Effector memory CD8-positive, alpha-beta T cell (primary cell): Measurements from ENCODE around the gene ZDHHC24.

Source experiments
- ATAC-seq: fragments of 150-1000 bp; cut with Tn5 transposase; replicated peaks from 2 replicates; pipeline ENCODE4 v1.10.0; 2021; ENCODE audit warnings: mild to moderate bottlenecking, moderate library complexity
- DNase-seq, 3 experiments: peaks; one replicate each; pipeline ENCODE4 v3.0.0; 2021
- H3K27ac Mint-ChIP-seq, 2 donors: one replicate each; pipeline ENCODE4 v1.8.0; 2022; ENCODE audit warnings: mild to moderate bottlenecking in 2 of 2, mixed read lengths in 2 of 2, moderate library complexity in 2 of 2
- H3K27me3 Mint-ChIP-seq, 2 donors: one replicate each; pipeline ENCODE4 v1.8.0; 2022; ENCODE audit warnings: mixed read lengths in 2 of 2
- H3K36me3 Mint-ChIP-seq: one replicate; pipeline ENCODE4 v1.8.0; 2022; ENCODE audit warnings: mild to moderate bottlenecking, moderate library complexity, mixed read lengths; ENCODE audit not compliant: insufficient read depth
- H3K4me1 Mint-ChIP-seq, 2 donors: one replicate each; pipeline ENCODE4 v1.8.0; 2022; ENCODE audit warnings: low read depth in 2 of 2, mixed read lengths in 2 of 2
- H3K4me3 Mint-ChIP-seq, 2 donors: one replicate each; pipeline ENCODE4 v1.8.0; 2022; ENCODE audit warnings: mild to moderate bottlenecking in 2 of 2, mixed read lengths in 2 of 2, moderate library complexity in 2 of 2
- H3K9me3 Mint-ChIP-seq, 2 donors: one replicate each; pipeline ENCODE4 v1.8.0; 2022; ENCODE audit warnings: mixed read lengths in 2 of 2

The ZDHHC24 gene

DNA sequence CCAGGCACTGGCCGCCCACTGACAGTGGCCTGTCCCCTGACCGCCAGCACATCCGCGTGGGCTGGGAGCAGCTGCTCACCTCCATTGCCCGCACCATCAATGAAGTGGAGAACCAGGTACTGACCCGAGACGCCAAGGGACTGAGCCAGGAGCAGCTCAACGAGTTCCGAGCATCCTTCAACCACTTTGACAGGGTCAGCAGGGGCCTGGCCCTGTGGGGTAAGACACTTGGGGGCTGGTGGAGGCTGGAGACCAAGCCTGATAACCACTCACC lies 16.1 kb upstream of the ZDHHC24 start:
- H3K27me3 Mint-ChIP-seq, result peaks cover 0 to 9% of the 10 kb centered on the region in 2 donors
- no peak overlapping the region for H3K4me3 Mint-ChIP-seq
- H3K27ac Mint-ChIP-seq, result no peak overlapping the region
- DNase-seq (no peak), ATAC-seq (no peak)
- H3K36me3 Mint-ChIP-seq, result no peaks in the 10 kb centered on the region
- H3K9me3 Mint-ChIP-seq, result no peaks in the 10 kb centered on the region
- H3K4me1 Mint-ChIP-seq, result peaks cover 0 to 1% of the 10 kb centered on the region in 2 donors

DNA sequence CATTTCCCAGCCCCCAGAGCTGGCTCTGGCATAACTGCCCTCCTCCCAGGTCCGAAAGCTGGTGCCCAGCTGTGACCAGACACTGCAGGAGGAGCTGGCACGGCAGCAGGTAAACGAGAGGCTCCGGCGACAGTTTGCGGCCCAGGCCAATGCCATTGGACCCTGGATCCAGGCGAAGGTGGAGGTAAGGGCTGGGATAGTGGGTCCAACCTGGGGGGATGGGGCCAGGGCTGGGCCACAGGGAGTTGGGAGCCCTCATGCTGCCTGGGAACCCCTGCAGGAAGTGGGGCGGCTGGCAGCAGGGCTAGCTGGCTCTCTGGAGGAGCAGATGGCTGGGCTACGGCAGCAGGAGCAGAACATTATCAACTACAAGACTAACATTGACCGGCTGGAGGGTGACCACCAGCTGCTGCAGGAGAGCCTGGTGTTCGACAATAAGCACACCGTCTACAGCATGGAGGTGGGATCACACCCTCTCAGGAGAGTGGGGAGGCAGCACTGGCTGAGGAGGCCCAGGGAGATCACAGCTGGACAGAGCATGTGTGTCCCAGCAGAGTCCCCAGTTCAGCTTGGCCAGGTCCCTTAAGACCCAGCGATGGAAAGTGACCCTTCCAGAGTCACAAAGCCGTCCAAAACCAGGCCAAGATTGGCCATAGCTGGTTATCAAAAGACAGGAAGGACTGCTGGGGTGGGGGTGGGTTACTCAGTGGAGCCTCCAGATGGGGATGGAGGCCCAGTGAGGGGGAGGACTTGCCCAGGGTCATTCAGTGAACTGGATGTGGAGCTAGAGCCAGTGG lies 15.5 kb upstream of the ZDHHC24 start:
- no peak overlapping the region for H3K27ac Mint-ChIP-seq
- ATAC-seq, result no peak
- H3K4me1 Mint-ChIP-seq, result no peaks in the 10 kb centered on the region
- no peak for DNase-seq
- H3K9me3 Mint-ChIP-seq, result no peaks in the 10 kb centered on the region
- peaks cover 0 to 7% of the 10 kb centered on the region in 2 donors for H3K27me3 Mint-ChIP-seq
- no peak overlapping the region for H3K4me3 Mint-ChIP-seq
- peaks cover 2% of the 10 kb centered on the region for H3K36me3 Mint-ChIP-seq

DNA sequence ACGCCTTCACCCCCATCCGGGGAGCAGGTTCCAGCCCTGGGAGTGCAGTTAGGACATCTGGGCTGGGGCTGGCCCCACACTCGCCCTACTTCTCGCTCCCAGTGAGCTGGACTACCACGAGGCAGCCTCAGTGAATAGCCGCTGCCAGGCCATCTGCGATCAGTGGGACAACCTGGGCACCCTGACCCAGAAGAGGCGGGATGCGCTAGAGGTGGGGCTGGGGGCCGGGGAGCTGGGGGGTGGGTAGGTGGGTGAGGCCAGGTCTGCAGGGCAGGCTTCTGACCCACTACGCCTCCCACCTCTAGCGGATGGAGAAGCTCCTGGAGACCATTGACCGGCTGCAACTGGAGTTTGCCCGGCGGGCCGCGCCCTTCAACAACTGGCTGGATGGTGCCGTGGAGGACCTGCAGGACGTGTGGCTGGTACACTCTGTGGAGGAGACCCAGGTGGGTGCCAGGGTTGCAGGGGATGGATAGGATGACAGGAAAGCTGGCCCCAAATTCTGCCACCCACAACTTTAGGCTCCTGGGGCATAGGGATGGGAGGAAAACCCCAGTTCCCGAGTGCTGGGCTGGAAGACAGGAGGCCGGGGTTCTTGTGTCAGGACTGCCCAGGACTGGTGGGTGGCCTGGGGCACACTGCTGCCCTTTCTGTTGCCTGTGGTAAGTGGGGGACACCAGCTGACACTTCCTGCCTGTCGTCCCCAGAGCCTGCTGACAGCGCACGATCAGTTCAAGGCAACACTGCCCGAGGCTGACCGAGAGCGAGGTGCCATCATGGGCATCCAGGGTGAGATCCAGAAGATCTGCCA lies 14.2 kb upstream of the ZDHHC24 start:
- Mint-ChIP-seq H3K9me3 (no peaks in the 10 kb centered on the region), H3K27ac (no peak overlapping the region), H3K4me3 (no peak overlapping the region), H3K27me3 (peaks cover 0 to 7% of the 10 kb centered on the region in 2 donors), H3K36me3 (peaks cover 4% of the 10 kb centered on the region), H3K4me1 (no peaks in the 10 kb centered on the region)
- DNase-seq, result no peak
- ATAC-seq, result no peak

DNA sequence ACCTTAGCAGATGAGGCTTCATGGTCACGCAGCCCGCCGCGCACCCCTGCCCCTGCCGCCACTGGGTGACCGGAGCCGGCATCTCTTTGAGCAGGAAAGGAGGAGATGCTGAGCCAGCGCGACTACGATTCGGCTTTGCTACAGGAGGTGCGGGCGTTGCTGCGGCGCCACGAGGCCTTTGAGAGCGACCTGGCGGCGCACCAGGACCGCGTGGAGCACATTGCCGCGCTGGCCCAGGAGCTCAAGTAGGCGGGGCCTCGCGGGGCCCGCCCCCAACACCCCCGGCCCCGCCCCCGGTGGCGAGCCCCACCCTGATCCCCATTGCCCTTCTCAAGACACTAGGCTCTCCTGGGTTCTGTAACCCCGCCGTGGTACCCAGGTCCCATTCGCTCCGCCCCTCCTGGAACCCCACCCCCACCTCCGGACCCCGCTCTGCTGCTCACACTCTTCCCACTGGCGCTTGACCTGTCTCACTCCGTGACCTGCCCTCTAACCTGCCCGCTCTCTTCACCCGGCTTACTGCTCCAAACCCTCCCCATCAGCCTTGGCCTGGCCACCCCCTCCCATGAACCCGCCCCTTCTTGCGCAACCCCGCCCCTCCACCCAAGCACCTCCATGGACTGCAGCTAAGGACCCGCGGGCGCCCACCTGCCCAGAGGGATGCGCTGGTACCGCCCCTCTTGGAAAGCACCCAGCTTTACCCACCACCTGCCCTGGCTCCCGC lies 13.5 kb upstream of the ZDHHC24 start:
- ATAC-seq, result peak; percentile 80
- peaks cover 4% of the 10 kb centered on the region for H3K36me3 Mint-ChIP-seq
- DNase-seq, result no peak
- H3K9me3 Mint-ChIP-seq, result no peaks in the 10 kb centered on the region
- H3K27me3 Mint-ChIP-seq, result peaks cover 0 to 7% of the 10 kb centered on the region in 2 donors
- peak overlapping the region in 1 of 2 donors; percentile 42 for H3K4me3 Mint-ChIP-seq
- no peak overlapping the region for H3K27ac Mint-ChIP-seq
- H3K4me1 Mint-ChIP-seq, result no peaks in the 10 kb centered on the region

DNA sequence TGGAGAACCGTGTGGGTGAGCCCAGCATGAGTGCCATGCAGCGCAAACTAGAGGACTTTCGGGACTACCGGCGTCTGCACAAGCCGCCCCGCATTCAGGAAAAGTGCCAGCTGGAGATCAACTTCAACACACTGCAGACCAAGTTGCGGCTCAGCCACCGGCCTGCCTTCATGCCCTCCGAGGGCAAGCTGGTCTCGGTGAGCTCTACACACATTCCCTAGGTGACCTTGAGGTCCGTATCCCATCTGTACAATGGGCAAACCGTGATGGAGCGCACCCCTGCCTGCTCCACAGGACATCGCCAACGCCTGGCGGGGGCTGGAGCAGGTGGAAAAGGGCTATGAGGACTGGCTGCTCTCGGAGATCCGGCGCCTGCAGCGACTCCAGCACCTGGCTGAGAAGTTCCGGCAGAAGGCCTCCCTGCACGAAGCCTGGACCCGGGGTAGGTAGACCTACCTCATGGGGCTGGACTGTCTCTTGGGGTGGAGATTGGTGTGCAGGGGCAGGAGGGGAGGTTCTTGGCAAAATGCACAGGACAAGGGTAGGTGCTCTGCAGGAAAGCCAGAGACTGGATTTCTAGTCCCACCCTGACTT lies 12.0 kb upstream of the ZDHHC24 start:
- Mint-ChIP-seq H3K27ac (no peak overlapping the region), H3K9me3 (no peaks in the 10 kb centered on the region), H3K36me3 (peaks cover 4% of the 10 kb centered on the region), H3K27me3 (peaks cover 0 to 7% of the 10 kb centered on the region in 2 donors), H3K4me1 (no peaks in the 10 kb centered on the region), H3K4me3 (no peak overlapping the region)
- no peak for ATAC-seq
- no peak for DNase-seq

DNA sequence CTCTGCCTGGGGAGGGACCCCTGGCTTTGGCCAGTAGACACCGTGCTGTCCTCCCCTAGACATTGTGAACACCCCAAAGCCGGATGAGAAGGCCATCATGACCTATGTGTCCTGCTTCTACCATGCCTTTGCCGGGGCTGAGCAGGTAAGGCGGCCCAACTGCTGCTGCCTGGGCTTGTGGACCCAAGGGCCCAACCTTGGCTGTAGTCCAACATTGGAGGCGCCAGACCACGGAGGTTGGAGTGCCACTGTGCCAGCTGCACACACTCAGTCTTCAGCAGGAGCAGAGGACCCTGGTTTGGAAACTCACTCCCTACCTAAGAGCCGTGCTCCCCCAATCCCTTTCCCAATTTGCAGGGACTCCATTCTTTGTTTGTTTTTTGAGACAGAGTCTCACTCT lies 10.2 kb upstream of the ZDHHC24 start:
- H3K36me3 Mint-ChIP-seq, result peaks cover 4% of the 10 kb centered on the region
- ATAC-seq, result no peak
- no peak for DNase-seq
- no peaks in the 10 kb centered on the region for H3K4me1 Mint-ChIP-seq
- no peak overlapping the region for H3K4me3 Mint-ChIP-seq
- H3K27me3 Mint-ChIP-seq, result peaks cover 0 to 7% of the 10 kb centered on the region in 2 donors
- no peaks in the 10 kb centered on the region for H3K9me3 Mint-ChIP-seq
- no peak overlapping the region for H3K27ac Mint-ChIP-seq

DNA sequence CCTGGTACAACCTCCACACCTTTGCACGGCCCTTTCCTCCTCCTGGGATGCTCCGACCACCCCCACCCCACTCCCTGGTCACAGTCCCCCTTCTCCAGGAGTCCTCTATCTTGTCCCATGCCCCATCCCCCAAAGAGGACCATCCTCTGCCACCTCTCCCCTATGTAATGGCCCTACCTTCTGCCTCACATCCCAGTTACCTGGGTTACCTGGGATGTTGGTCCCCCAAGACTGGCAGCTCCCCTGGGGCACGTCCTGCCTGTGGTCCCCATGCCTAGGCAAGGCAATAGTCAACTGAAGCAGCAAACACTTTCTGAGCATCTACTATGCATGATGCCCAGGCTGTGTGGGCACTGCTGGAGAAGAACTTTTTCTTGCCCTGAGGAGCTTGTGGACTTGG lies 9.6 kb upstream of the ZDHHC24 start:
- Mint-ChIP-seq H3K27ac (no peak overlapping the region), H3K4me3 (no peak overlapping the region), H3K4me1 (no peaks in the 10 kb centered on the region), H3K36me3 (peaks cover 4% of the 10 kb centered on the region), H3K27me3 (peaks cover 0 to 7% of the 10 kb centered on the region in 2 donors), H3K9me3 (no peaks in the 10 kb centered on the region)
- no peak for ATAC-seq
- no peak for DNase-seq

DNA sequence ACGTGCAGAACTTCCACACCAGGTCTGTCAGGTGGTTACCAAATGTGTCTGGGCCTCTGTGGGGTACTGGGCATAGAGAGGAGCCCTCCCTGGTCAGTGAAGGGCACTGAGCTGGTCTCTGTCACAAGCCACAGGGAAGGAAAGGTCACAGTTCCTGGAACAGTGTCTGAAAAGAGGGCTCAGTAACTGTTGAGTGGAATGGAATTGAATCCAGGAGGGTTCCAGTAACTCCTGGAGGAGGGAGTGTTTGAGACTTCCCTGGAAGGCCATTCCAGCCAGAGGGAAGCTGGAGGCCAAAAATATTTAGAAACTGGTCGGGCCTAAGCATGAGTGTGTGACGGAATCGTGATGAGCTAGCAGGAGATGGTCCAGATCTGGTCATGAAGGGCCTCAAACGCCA lies 8.8 kb upstream of the ZDHHC24 start:
- H3K27me3 Mint-ChIP-seq, result peaks cover 0 to 7% of the 10 kb centered on the region in 2 donors
- H3K27ac Mint-ChIP-seq, result no peak overlapping the region
- DNase-seq, result no peak
- no peaks in the 10 kb centered on the region for H3K9me3 Mint-ChIP-seq
- no peaks in the 10 kb centered on the region for H3K4me1 Mint-ChIP-seq
- H3K4me3 Mint-ChIP-seq, result no peak overlapping the region
- H3K36me3 Mint-ChIP-seq, result peaks cover 4% of the 10 kb centered on the region
- ATAC-seq, result no peak

DNA sequence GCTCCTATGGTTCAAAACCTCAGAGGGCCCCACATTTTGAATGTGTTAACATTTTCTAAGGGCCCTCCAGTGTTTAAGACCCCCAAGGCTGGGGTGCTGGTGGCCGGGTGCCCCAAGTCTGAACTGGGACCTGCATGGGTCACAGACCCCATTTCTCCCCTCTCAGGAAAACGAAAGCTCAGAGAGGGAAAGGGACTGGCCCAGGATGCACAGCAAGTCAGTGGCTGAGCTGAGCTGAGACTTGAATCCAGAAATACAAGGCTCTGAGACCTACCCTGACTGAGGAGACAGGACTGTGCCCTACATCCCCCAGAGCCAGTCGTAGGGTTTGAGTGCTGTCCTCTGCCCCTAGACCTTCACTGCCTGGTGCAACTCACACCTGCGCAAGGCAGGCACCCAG lies 5.0 kb upstream of the ZDHHC24 start:
- Mint-ChIP-seq H3K4me3 (no peak overlapping the region), H3K9me3 (no peaks in the 10 kb centered on the region), H3K27me3 (no peaks in the 10 kb centered on the region), H3K36me3 (no peaks in the 10 kb centered on the region), H3K4me1 (peaks cover 3 to 6% of the 10 kb centered on the region in 2 donors), H3K27ac (no peak overlapping the region)
- ATAC-seq, result no peak
- no peak for DNase-seq

DNA sequence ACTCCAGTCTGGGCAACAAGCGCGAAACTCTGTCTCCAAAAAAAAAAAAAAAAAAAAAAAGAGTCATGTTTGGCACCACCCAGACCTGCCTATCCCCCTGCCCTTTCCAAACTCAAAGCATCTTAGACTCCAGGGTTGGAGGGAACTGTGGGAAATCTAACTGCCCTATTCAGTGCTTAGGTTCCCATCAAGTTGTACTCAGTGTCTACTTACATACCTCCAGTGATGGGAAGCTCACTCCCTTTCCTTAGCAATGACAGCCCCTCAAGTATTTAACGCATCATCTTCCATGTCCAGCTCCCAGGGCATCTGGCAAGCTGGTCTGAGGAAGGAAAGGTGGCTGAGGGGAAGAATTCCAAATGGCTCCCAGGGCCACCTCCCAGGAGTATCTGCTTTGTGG lies 3.8 kb upstream of the ZDHHC24 start:
- Mint-ChIP-seq H3K27me3 (no peaks in the 10 kb centered on the region), H3K27ac (no peak overlapping the region), H3K4me1 (peaks cover 6 to 11% of the 10 kb centered on the region in 2 donors), H3K36me3 (no peaks in the 10 kb centered on the region), H3K9me3 (no peaks in the 10 kb centered on the region), H3K4me3 (no peak overlapping the region)
- ATAC-seq (no peak), DNase-seq (no peak)

DNA sequence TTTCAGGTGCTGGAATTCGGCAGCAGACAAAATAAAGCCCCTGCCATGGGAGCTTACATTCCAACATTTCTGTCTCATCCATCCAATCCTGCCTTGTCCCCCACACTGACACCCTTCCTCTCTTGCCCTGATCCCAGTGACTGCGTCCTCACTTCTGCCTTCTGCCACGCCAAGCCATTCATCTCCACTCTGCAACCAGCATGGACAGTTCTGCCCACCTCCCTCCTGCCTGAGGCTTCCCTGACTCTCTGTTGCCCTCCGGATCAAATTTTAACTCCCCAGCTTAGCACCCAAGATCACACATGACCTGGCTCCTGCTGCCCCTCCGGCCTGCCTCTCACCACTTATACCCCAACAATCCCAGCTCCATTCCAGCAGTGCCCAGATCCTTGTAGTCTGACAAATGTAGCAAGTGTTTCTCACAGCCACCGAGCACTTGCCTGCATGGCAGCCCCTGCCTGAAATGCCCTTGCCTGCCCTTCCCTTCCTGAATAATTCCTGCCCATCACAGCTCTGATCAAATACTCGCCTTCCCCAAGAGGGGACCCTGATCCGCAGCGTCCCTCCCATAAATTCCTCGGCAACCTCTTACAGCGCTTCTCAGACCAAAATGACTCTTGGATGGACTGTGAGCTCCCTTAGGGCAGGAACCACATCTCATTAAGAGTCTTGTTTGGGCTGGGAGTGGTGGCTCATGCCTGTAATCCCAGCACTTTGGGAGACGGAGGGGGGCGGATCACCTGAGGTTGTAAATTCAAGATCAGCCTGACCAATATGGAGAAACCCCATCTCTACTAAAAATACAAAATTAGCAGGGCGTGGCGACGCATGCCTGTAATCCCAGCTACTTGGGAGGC lies 3.2 kb upstream of the ZDHHC24 start:
- ATAC-seq (no peak), DNase-seq (no peak)
- H3K4me1 Mint-ChIP-seq, result peaks cover 11 to 16% of the 10 kb centered on the region in 2 donors
- no peak overlapping the region for H3K4me3 Mint-ChIP-seq
- peak overlapping the region in 1 of 2 donors; percentile 35 for H3K27ac Mint-ChIP-seq
- no peaks in the 10 kb centered on the region for H3K36me3 Mint-ChIP-seq
- H3K9me3 Mint-ChIP-seq, result no peaks in the 10 kb centered on the region
- H3K27me3 Mint-ChIP-seq, result no peaks in the 10 kb centered on the region

DNA sequence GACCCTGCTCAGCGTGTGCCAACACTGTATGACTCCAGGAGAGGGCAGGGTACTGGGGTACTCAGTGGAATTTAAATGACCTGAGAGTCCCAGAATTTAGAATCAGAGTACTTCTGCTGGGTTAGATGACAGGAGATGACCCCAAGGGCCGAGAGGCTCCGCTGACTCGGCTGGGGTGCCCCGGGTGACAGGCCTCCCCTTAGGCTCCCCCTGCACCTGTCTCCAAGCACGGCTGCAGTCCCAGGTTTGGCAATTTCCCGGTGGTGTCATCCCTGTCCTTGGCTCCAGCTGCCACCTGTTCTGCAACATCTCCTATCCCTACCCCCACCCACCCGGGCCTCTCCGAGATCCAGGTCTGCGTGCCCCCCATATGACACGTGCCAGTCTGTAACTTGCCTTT lies 2.2 kb upstream of the ZDHHC24 start:
- DNase-seq, result no peak
- H3K9me3 Mint-ChIP-seq, result no peaks in the 10 kb centered on the region
- H3K4me3 Mint-ChIP-seq, result peak overlapping the region; percentile 41 to 89
- H3K36me3 Mint-ChIP-seq, result no peaks in the 10 kb centered on the region
- ATAC-seq, result no peak
- H3K27ac Mint-ChIP-seq, result no peak overlapping the region
- H3K27me3 Mint-ChIP-seq, result no peaks in the 10 kb centered on the region
- H3K4me1 Mint-ChIP-seq, result peaks cover 21 to 24% of the 10 kb centered on the region in 2 donors

DNA sequence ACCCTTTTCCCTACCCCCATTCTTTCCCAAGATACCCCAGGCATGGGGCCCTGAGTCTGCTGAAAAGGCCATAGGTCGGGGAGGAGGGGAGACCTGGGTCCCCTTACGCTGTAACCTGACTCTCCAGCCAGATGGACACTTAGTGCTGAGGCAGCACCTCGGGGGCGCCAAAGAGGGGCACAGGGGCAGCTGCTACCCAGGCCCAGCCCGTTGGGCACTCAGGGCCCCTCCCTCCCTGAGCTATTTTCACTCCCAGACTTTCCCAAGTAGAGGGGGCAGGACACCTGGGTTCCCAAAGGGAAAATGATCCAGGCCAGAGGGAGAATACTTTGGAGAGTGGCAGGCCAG lies 1.8 kb upstream of the ZDHHC24 start:
- peaks cover 23 to 26% of the 10 kb centered on the region in 2 donors for H3K4me1 Mint-ChIP-seq
- DNase-seq (no peak), ATAC-seq (no peak)
- no peak overlapping the region for H3K27ac Mint-ChIP-seq
- H3K36me3 Mint-ChIP-seq, result no peaks in the 10 kb centered on the region
- no peaks in the 10 kb centered on the region for H3K9me3 Mint-ChIP-seq
- H3K27me3 Mint-ChIP-seq, result no peaks in the 10 kb centered on the region
- peak overlapping the region; percentile 41 to 89 for H3K4me3 Mint-ChIP-seq
